IMR-90 (cell line): ENCODE measurements around the gene UNC5B. TPM values are rescaled to one million over a fixed set of nuclear protein-coding genes. Genes with fewer than 3 reads are reported as not detected.

Experiments
- ATAC-seq: fragments of 200-7000 bp; cut with Tn5 transposase; 2 replicates; pipeline ENCODE4 v1.9.1; 2020; ENCODE audit warnings: low read depth, mild to moderate bottlenecking, moderate library complexity
- BruUV-seq: library from RNA; stranded (reverse); fragments of 400-500 nt; replicated peaks from 2 replicates; lab custom pipeline; 2021; lab: Mats Ljungman, UMichigan
- CTCF ChIA-PET: fragments of 300-600 bp; formaldehyde crosslinking; extraction: SDS; loops from one replicate; lab custom pipeline; 2021; ENCODE audit warnings: antibody characterized with exemption; lab: Yijun Ruan, JAX
- POLR2A ChIA-PET: fragments of 300-600 bp; sonication (Branson Sonifier 250); formaldehyde crosslinking; loops from one replicate; lab custom pipeline; 2022; ENCODE audit warnings: antibody characterized with exemption; ENCODE audit not compliant: unreplicated experiment; lab: Charles Lee
- DNase-seq: peaks from one replicate; pipeline ENCODE4 v3.0.0; 2013
- H2AFZ ChIP-seq: replicated peaks from 2 replicates; pipeline ENCODE3; 2013; ENCODE audit warnings: low read length, mild to moderate bottlenecking; ENCODE audit not compliant: poor library complexity
- H2AK5ac ChIP-seq: 2 replicates; pipeline ENCODE4 v1.6.1; 2013; ENCODE audit warnings: low read depth, low read length, inconsistent platforms
- H2AK9ac ChIP-seq: replicated peaks from 2 replicates; pipeline ENCODE3; 2013; ENCODE audit warnings: mild to moderate bottlenecking, low read depth, low read length, moderate library complexity; ENCODE audit not compliant: poor library complexity
- H2BK120ac ChIP-seq: 2 replicates; pipeline ENCODE4 v1.6.1; 2013; ENCODE audit warnings: low read depth, low read length, inconsistent platforms
- H2BK15ac ChIP-seq: 3 replicates; pipeline ENCODE4 v1.6.1; 2013; ENCODE audit warnings: low read depth, low read length, inconsistent platforms
- H2BK20ac ChIP-seq: 2 replicates; pipeline ENCODE4 v1.6.1; 2013; ENCODE audit warnings: low read depth, mild to moderate bottlenecking, inconsistent platforms, low read length, moderate library complexity
- H2BK5ac ChIP-seq: 2 replicates; pipeline ENCODE4 v1.6.1; 2013; ENCODE audit warnings: mild to moderate bottlenecking, low read depth, low read length, inconsistent platforms; ENCODE audit not compliant: poor library complexity, severe bottlenecking
- H3K14ac ChIP-seq: replicated peaks from 2 replicates; pipeline ENCODE4 v1.6.1; 2013; ENCODE audit warnings: low read depth, low read length, inconsistent platforms
- H3K18ac ChIP-seq: 2 replicates; pipeline ENCODE4 v1.6.1; 2013; ENCODE audit warnings: low read depth, low read length, control low read depth
- H3K23ac ChIP-seq: 2 replicates; pipeline ENCODE4 v1.6.1; 2013; ENCODE audit warnings: low read depth, low read length, inconsistent platforms
- H3K27ac ChIP-seq: 2 replicates; pipeline ENCODE4 v1.5.1; 2013; ENCODE audit warnings: mild to moderate bottlenecking, control low read depth, low read length; ENCODE audit not compliant: insufficient read depth
- H3K27me3 ChIP-seq: 2 replicates; pipeline ENCODE4 v1.6.1; 2013; ENCODE audit warnings: low read length; ENCODE audit not compliant: control insufficient read depth, insufficient read depth
- H3K36me3 ChIP-seq: 2 replicates; pipeline ENCODE4 v1.6.1; 2013; ENCODE audit warnings: low read length, mixed read lengths; ENCODE audit not compliant: control insufficient read depth, insufficient read depth
- H3K4ac ChIP-seq: 2 replicates; pipeline ENCODE4 v1.6.1; 2013; ENCODE audit warnings: low read depth, low read length, inconsistent platforms
- H3K4me1 ChIP-seq: 2 replicates; pipeline ENCODE4 v1.6.1; 2013; ENCODE audit warnings: low read length, mixed read lengths; ENCODE audit not compliant: control insufficient read depth, insufficient read depth
- H3K4me2 ChIP-seq: 2 replicates; pipeline ENCODE4 v1.6.1; 2013; ENCODE audit warnings: low read depth, mild to moderate bottlenecking, control low read depth, low read length, moderate library complexity
- H3K4me3 ChIP-seq: 2 replicates; pipeline ENCODE4 v1.5.1; 2013; ENCODE audit warnings: low read depth, mild to moderate bottlenecking, control low read depth, low read length, moderate library complexity; ENCODE audit not compliant: insufficient read depth
- H3K56ac ChIP-seq: 2 replicates; pipeline ENCODE4 v1.6.1; 2013; ENCODE audit warnings: low read length, inconsistent platforms; ENCODE audit not compliant: insufficient read depth; ENCODE audit errors: extremely low read depth
- H3K79me1 ChIP-seq, 2 experiments: 2 replicates each; pipeline ENCODE4 v1.6.1; 2013; ENCODE audit warnings: low read length in 2 of 2, inconsistent platforms in 1 of 2, low read depth in 1 of 2
- H3K9ac ChIP-seq: 2 replicates; pipeline ENCODE4 v1.6.1; 2013; ENCODE audit warnings: low read depth, low read length, control low read depth
- H3K9me1 ChIP-seq: 2 replicates; pipeline ENCODE4 v1.6.1; 2013; ENCODE audit warnings: low read length, inconsistent platforms; ENCODE audit not compliant: insufficient read depth
- H3K9me3 ChIP-seq: 2 replicates; pipeline ENCODE4 v1.6.1; 2013; ENCODE audit warnings: low read length; ENCODE audit not compliant: control insufficient read depth, insufficient read depth
- H4K20me1 ChIP-seq: 2 replicates; pipeline ENCODE4 v1.6.1; 2013; ENCODE audit warnings: low read length, inconsistent platforms; ENCODE audit not compliant: insufficient read depth
- H4K5ac ChIP-seq: 2 replicates; pipeline ENCODE4 v1.6.1; 2013; ENCODE audit warnings: mild to moderate bottlenecking, low read depth, low read length, control low read depth
- H4K8ac ChIP-seq, 2 experiments: 2 replicates each; pipeline ENCODE4 v1.6.1; 2013; ENCODE audit warnings: low read depth in 2 of 2, low read length in 2 of 2, control low read depth in 1 of 2, inconsistent platforms in 1 of 2
- H4K91ac ChIP-seq: 2 replicates; pipeline ENCODE4 v1.6.1; 2013; ENCODE audit warnings: low read depth, low read length, inconsistent platforms; ENCODE audit not compliant: insufficient read depth
- BHLHE40 ChIP-seq: fragments of 150-350 bp; IDR thresholded peaks from 2 replicates; pipeline ENCODE4 v1.6.1; 2016; ENCODE audit warnings: mild to moderate bottlenecking, low read depth, low read length
- CEBPB ChIP-seq: IDR thresholded peaks from 2 replicates; pipeline ENCODE4 v1.6.1; 2012; ENCODE audit warnings: low read depth, low read length, improper control_type of control experiment
- CHD1 ChIP-seq: IDR thresholded peaks from 2 replicates; pipeline ENCODE4 v1.6.1; 2012; ENCODE audit warnings: low read depth, low read length, improper control_type of control experiment
- FOS ChIP-seq: fragments of 150-350 bp; IDR thresholded peaks from 2 replicates; pipeline ENCODE4 v1.6.1; 2016; ENCODE audit warnings: low read depth, low read length
- MAFK ChIP-seq: IDR thresholded peaks from 2 replicates; pipeline ENCODE4 v1.6.1; 2012; ENCODE audit warnings: low read depth, low read length, improper control_type of control experiment
- MAZ ChIP-seq: IDR thresholded peaks from 2 replicates; pipeline ENCODE4 v1.6.1; 2012; ENCODE audit warnings: low read depth, mild to moderate bottlenecking, low read length, improper control_type of control experiment, moderate library complexity, borderline replicate concordance
- MXI1 ChIP-seq: IDR thresholded peaks from 2 replicates; pipeline ENCODE4 v1.6.1; 2012; ENCODE audit warnings: low read depth, mild to moderate bottlenecking, low read length, moderate library complexity, borderline replicate concordance
- NFE2L2 ChIP-seq: fragments of 150-350 bp; IDR thresholded peaks from 2 replicates; pipeline ENCODE4 v1.6.1; 2016; ENCODE audit warnings: low read depth, mild to moderate bottlenecking, low read length
- RAD21 ChIP-seq: IDR thresholded peaks from 2 replicates; pipeline ENCODE4 v1.6.1; 2012; ENCODE audit warnings: low read length, improper control_type of control experiment
- RCOR1 ChIP-seq: IDR thresholded peaks from 2 replicates; pipeline ENCODE4 v1.6.1; 2012; ENCODE audit warnings: mild to moderate bottlenecking, low read length, improper control_type of control experiment; ENCODE audit not compliant: insufficient replicate concordance
- SMC3 ChIP-seq: fragments of 150-350 bp; IDR thresholded peaks from 2 replicates; pipeline ENCODE4 v1.6.1; 2016; ENCODE audit warnings: low read depth, mild to moderate bottlenecking, antibody characterized with exemption, low read length, moderate library complexity
- WGBS, 2 experiments: methylation state at CpG; one replicate each; pipeline versions ENCODE4 v1.1.5 to v1.1.7; 2013; ENCODE audit warnings: missing lambda C conversion rate in 2 of 2; ENCODE audit not compliant: insufficient read length in 1 of 2; ENCODE audit errors: extremely low coverage in 2 of 2; 5-methylcytosine and 5-hydroxymethylcytosine counted together
- dilution Hi-C: fragments of 300-500 bp; cut with HindIII; formaldehyde crosslinking; loops from one replicate; pipeline ENCODE4 v1.14.3; 2018; ENCODE audit warnings: low sequenced_read_pairs; ENCODE audit not compliant: unreplicated experiment
- in situ Hi-C: fragments of 300-500 bp; cut with MboI; formaldehyde crosslinking; loops from 3 replicates; pipeline ENCODE4 v1.14.3; 2019; ENCODE audit warnings: low sequenced_read_pairs, inconsistent platforms, mixed read lengths
- intact Hi-C: fragments of 100-400 bp; cut with micrococcal nuclease; formaldehyde crosslinking; loops from 2 replicates; pipeline ENCODE4 v1.10.0; 2022
- polyA plus RNA-seq, 3 experiments: library from polyadenylated mRNA; depleted of rRNA; stranded (reverse); fragments of >200 nt; gene quantifications; 2 replicates each; pipeline ENCODE4 v1.2.3, GENCODE V29; 2012; ENCODE audit warnings: low replicate concordance in 1 of 3
- total RNA-seq: library from RNA; depleted of rRNA; stranded (reverse); fragments of >200 nt; gene quantifications from 2 replicates; pipeline ENCODE4 v1.2.3, GENCODE V29; 2012
- TF ChIP-seq, protein P1 (sequence below): conservative IDR thresholded peaks from 2 replicates; pipeline ENCODE4 v1.5.1; 2012; ENCODE audit warnings: mild to moderate bottlenecking, low read depth, low read length, improper control_type of control experiment
- TF ChIP-seq, protein P2 (sequence below): fragments of 150-350 bp; IDR thresholded peaks from 2 replicates; pipeline ENCODE4 v1.6.1; 2016; ENCODE audit warnings: low read depth, mild to moderate bottlenecking, low read length, moderate library complexity, borderline replicate concordance

Gene UNC5B
- total and polyA plus RNA-seq, 2 of the 4 experiments (the other 2 are of a cell fraction): 1.6 to 4.2 TPM

DNA sequence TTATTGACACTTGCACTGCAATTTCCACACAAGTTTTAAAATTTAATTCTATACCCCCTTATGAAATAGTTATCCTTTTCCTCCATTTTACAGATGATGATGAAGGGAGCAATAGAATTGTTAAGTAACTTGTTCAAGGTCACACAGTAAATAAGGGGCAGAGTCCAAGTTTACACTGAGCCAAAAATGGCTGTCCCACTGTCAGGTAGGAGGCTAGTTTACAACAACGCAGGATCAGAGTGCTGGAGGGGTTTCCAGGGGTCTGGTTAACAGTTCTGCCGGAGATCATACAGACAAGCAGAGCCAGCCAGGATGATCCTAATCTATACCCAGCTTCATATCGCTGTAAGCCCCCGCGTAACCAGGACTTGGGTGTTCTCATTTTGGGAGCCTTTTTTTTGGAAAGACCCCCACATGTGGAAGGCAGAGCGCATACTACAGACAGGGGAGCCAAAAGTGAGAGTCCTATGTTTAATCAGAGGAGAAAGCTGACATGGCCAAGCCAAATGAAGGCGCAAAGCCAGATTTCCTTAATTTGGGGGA lies 524 bp upstream of the UNC5B start:
- Histone ChIP-seq H3K27ac (no peak overlapping the region), H2AFZ (peak overlapping the region; percentile 80), H2BK20ac (peak overlapping the region; percentile 22; the same call in 1 of the 2 replicates), H3K4ac (peak overlapping the region; percentile 18; the same call in 1 of the 2 replicates), H3K9me3 (no peaks in the 10 kb centered on the region), H3K36me3 (no peaks in the 10 kb centered on the region), H3K4me2 (peak overlapping the region; percentile 82), H4K91ac (no peak overlapping the region), H2AK9ac (peak overlapping the region; percentile 2), H3K9ac (peak overlapping the region; percentile 43), H3K4me1 (peaks cover 9% of the 10 kb centered on the region), H3K56ac (no peak overlapping the region), H2BK120ac (peak overlapping the region; percentile 36), H2AK5ac (no peak overlapping the region), H3K23ac (peak overlapping the region; percentile 33; the same call in 1 of the 2 replicates), H3K9me1 (0 out of 2 replicates have a peak, but pooled peaks cover 3% of the 10 kb centered on the region), H3K4me3 (peak overlapping the region; percentile 37), H4K8ac (peak overlapping the region in 1 of 2 experiments; percentile 66; a peak in 1 of 4 replicates), H4K20me1 (peaks cover 13% of the 10 kb centered on the region; the same call in 1 of the 2 replicates), H3K14ac (peak overlapping the region; percentile 27; the same call in 1 of the 2 replicates), H2BK15ac (no peak overlapping the region), H3K79me1 (peaks cover 18 to 24% of the 10 kb centered on the region in 2 experiments; a peak in 3 of 4 replicates), H2BK5ac (no peak overlapping the region), H3K27me3 (peaks cover 30% of the 10 kb centered on the region), H3K18ac (no peak overlapping the region), H4K5ac (no peak overlapping the region)
- ChIA-PET POLR2A (no interaction called here), CTCF (interaction anchor here (1.0 kb wide), 1 partner anchor 58 kb away, joined by 3 read pairs; no protein-coding TSS in a partner anchor)
- no CpG with 5 or more reads among the region's 7 CpGs for WGBS, 2 experiments
- in situ Hi-C loops: loop anchor here (5.0 kb wide), 1 partner anchor 55 kb away; no protein-coding TSS in a partner anchor
- no peak for TF ChIP-seq RAD21
- no peak for TF ChIP-seq MXI1
- TF ChIP-seq RCOR1: no peak
- TF ChIP-seq CHD1: no peak
- no peak for TF ChIP-seq BHLHE40
- TF ChIP-seq, protein P1, sequence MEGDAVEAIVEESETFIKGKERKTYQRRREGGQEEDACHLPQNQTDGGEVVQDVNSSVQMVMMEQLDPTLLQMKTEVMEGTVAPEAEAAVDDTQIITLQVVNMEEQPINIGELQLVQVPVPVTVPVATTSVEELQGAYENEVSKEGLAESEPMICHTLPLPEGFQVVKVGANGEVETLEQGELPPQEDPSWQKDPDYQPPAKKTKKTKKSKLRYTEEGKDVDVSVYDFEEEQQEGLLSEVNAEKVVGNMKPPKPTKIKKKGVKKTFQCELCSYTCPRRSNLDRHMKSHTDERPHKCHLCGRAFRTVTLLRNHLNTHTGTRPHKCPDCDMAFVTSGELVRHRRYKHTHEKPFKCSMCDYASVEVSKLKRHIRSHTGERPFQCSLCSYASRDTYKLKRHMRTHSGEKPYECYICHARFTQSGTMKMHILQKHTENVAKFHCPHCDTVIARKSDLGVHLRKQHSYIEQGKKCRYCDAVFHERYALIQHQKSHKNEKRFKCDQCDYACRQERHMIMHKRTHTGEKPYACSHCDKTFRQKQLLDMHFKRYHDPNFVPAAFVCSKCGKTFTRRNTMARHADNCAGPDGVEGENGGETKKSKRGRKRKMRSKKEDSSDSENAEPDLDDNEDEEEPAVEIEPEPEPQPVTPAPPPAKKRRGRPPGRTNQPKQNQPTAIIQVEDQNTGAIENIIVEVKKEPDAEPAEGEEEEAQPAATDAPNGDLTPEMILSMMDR: no peak
- no peak for TF ChIP-seq NFE2L2
- no peak for TF ChIP-seq MAFK
- TF ChIP-seq SMC3: no peak
- TF ChIP-seq, protein P2, sequence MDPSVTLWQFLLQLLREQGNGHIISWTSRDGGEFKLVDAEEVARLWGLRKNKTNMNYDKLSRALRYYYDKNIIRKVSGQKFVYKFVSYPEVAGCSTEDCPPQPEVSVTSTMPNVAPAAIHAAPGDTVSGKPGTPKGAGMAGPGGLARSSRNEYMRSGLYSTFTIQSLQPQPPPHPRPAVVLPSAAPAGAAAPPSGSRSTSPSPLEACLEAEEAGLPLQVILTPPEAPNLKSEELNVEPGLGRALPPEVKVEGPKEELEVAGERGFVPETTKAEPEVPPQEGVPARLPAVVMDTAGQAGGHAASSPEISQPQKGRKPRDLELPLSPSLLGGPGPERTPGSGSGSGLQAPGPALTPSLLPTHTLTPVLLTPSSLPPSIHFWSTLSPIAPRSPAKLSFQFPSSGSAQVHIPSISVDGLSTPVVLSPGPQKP: no peak
- no peak for TF ChIP-seq CEBPB
- TF ChIP-seq MAZ: no peak
- no peak for TF ChIP-seq FOS
- intact Hi-C loops: loop anchor here (1.0 to 10.0 kb wide), 4 partner anchors 23 to 397 kb away; partner anchors contain the start of gene SGPL1
- BruUV-seq: no TSS peak
- ATAC-seq (no peak), DNase-seq (no peak)
- dilution Hi-C loops: no loop called here
